H1 (cell line): Measurements from ENCODE around the gene CDADC1.

Source experiments
- EZH2 ChIP-seq: fragments of 200-600 bp; sonication (generic); IDR thresholded peaks from 2 replicates; pipeline ENCODE4 v1.7.1; 2012; ENCODE audit warnings: low read depth, mild to moderate bottlenecking, moderate library complexity, low read length, inconsistent platforms; ENCODE audit not compliant: severe bottlenecking
- MAX ChIP-seq: IDR thresholded peaks from 2 replicates; pipeline ENCODE4 v1.6.1; 2012; ENCODE audit warnings: inconsistent platforms
- NRF1 ChIP-seq: IDR thresholded peaks from 2 replicates; pipeline ENCODE4 v1.6.1; 2011; ENCODE audit warnings: mild to moderate bottlenecking, low read depth, low read length, improper control_type of control experiment
- POLR2A ChIP-seq, 2 experiments: IDR thresholded peaks; 1 replicate in 1 of 2; 2 replicates in 1 of 2; pipeline ENCODE4 v1.6.1; 2011; ENCODE audit warnings: low read depth in 2 of 2, low read length in 2 of 2, mild to moderate bottlenecking in 2 of 2; ENCODE audit errors: control extremely low read depth in 1 of 2
- RAD21 ChIP-seq, 2 experiments: IDR thresholded peaks in 1 of 2; conservative IDR thresholded peaks in 1 of 2; 2 replicates each; pipeline ENCODE4 v1.6.1; 2011; ENCODE audit warnings: low read depth in 2 of 2, low read length in 2 of 2, improper control_type of control experiment in 1 of 2, inconsistent platforms in 1 of 2, mild to moderate bottlenecking in 1 of 2, moderate library complexity in 1 of 2
- SIN3A ChIP-seq, 2 experiments: IDR thresholded peaks in 1 of 2; conservative IDR thresholded peaks in 1 of 2; 2 replicates each; pipeline ENCODE4 v1.6.1; 2011 to 2012; ENCODE audit warnings: low read length in 2 of 2, improper control_type of control experiment in 1 of 2, low read depth in 1 of 2, mild to moderate bottlenecking in 1 of 2
- SP1 ChIP-seq: IDR thresholded peaks from 2 replicates; pipeline ENCODE4 v1.6.1; 2011; ENCODE audit warnings: low read depth, low read length
- TAF1 ChIP-seq: IDR thresholded peaks from 2 replicates; pipeline ENCODE4 v1.6.1; 2011; ENCODE audit warnings: mild to moderate bottlenecking, low read depth, low read length
- TEAD4 ChIP-seq: IDR thresholded peaks from 2 replicates; pipeline ENCODE4 v1.6.1; 2012; ENCODE audit warnings: low read depth, low read length, inconsistent platforms, mixed read lengths
- YY1 ChIP-seq: IDR thresholded peaks from 2 replicates; pipeline ENCODE4 v1.6.1; 2011; ENCODE audit warnings: low read depth, mild to moderate bottlenecking, low read length
- TF ChIP-seq, protein P1 (sequence below), 3 experiments: IDR thresholded peaks; 1 replicate in 2 of 3; 2 replicates in 1 of 3; pipeline versions ENCODE4 v1.5.1 to v1.6.1; 2011; ENCODE audit warnings: low read length in 3 of 3, mild to moderate bottlenecking in 3 of 3, inconsistent platforms in 2 of 3, low read depth in 1 of 3, moderate library complexity in 1 of 3; ENCODE audit not compliant: insufficient read depth in 1 of 3; ENCODE audit errors: control extremely low read depth in 1 of 3
- TF ChIP-seq, protein P2 (sequence below): IDR thresholded peaks from 2 replicates; pipeline ENCODE4 v1.6.1; 2012; ENCODE audit warnings: low read length, inconsistent platforms

DNA sequence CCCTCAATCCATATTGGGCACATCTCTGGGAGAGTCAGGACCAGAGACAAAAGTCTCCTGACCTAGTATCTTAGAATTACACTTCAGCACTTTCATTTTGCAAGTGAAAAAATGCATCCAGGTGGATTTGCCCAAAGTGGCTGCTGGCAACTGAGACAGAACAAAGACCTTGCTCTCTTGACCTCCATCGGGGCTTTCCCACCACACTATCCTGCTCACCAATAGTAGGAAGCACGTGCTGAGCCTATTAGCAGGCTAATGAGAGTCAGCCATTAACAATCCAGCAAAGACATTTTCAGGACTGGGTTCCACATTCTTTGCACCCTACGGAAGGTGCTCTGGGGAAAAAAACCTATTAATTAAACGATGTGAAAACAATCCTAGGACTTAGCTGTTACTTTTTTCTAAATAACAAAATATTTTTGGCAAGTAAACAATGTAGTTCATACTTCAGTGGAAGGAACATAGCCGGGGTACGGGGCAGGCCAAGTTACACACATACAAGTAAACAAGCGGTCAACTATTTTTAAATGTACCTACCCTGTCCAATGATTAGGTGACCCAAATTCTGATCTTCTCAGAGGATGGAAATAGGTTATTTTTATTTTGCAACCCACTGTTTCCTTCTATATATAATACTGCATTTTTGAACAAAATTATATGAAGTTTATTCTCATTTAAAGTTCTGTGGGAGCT is 78.6 kb downstream of the CDADC1 start:
- no peak for TF ChIP-seq POLR2A (IDR thresholded peaks at IDR 0.05; ENCODE audit: control extremely low read depth in 1 of 2, low read depth in 2 of 2, low read length in 2 of 2)
- TF ChIP-seq, protein P1, sequence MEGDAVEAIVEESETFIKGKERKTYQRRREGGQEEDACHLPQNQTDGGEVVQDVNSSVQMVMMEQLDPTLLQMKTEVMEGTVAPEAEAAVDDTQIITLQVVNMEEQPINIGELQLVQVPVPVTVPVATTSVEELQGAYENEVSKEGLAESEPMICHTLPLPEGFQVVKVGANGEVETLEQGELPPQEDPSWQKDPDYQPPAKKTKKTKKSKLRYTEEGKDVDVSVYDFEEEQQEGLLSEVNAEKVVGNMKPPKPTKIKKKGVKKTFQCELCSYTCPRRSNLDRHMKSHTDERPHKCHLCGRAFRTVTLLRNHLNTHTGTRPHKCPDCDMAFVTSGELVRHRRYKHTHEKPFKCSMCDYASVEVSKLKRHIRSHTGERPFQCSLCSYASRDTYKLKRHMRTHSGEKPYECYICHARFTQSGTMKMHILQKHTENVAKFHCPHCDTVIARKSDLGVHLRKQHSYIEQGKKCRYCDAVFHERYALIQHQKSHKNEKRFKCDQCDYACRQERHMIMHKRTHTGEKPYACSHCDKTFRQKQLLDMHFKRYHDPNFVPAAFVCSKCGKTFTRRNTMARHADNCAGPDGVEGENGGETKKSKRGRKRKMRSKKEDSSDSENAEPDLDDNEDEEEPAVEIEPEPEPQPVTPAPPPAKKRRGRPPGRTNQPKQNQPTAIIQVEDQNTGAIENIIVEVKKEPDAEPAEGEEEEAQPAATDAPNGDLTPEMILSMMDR (IDR thresholded peaks at IDR 0.05; ENCODE audit: control extremely low read depth in 1 of 3, insufficient read depth in 1 of 3, low read depth in 1 of 3, low read length in 3 of 3), result no peak
- no peak for TF ChIP-seq TEAD4
- no peak for TF ChIP-seq YY1
- TF ChIP-seq RAD21 (IDR thresholded peaks at IDR 0.05 in 1 of 2, conservative IDR thresholded peaks at IDR 0.05 in 1 of 2; ENCODE audit: low read depth in 2 of 2, low read length in 2 of 2), result no peak
- no peak for TF ChIP-seq EZH2
- TF ChIP-seq SP1, result no peak
- TF ChIP-seq MAX, result peak; percentile 33; the same call in 1 of the 2 replicates
- TF ChIP-seq, protein P2, sequence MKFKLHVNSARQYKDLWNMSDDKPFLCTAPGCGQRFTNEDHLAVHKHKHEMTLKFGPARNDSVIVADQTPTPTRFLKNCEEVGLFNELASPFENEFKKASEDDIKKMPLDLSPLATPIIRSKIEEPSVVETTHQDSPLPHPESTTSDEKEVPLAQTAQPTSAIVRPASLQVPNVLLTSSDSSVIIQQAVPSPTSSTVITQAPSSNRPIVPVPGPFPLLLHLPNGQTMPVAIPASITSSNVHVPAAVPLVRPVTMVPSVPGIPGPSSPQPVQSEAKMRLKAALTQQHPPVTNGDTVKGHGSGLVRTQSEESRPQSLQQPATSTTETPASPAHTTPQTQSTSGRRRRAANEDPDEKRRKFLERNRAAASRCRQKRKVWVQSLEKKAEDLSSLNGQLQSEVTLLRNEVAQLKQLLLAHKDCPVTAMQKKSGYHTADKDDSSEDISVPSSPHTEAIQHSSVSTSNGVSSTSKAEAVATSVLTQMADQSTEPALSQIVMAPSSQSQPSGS, result no peak
- TF ChIP-seq SIN3A (conservative IDR thresholded peaks at IDR 0.05 in 1 of 2, IDR thresholded peaks at IDR 0.05 in 1 of 2; ENCODE audit: low read depth in 1 of 2, low read length in 2 of 2), result no peak
- no peak for TF ChIP-seq TAF1
- TF ChIP-seq NRF1, result no peak
